CD4-positive, CD25-positive, alpha-beta regulatory T cell (primary cell): ENCODE data around the gene HNRNPA2B1. TPM values are rescaled to one million over a fixed set of nuclear protein-coding genes. Genes with fewer than 3 reads are reported as not detected.
"Not testable (repeated sequence)": the region's sequence is repeated elsewhere in the genome, so short reads cannot be mapped to it uniquely, and the experiment has no call there.

Experiments used
- ATAC-seq, 2 donors: fragments of 150-1000 bp; cut with Tn5 transposase; one replicate each; pipeline ENCODE4 v1.10.0; 2021; ENCODE audit warnings: low read depth in 2 of 2, moderate number of reproducible peaks in 2 of 2, moderate library complexity in 1 of 2
- DNase-seq, 3 donors: peaks; one replicate each; pipeline versions ENCODE4 v3.0.0 to v3.0.0-alpha.2; 2012 to 2022; ENCODE audit warnings: mixed read lengths in 1 of 3
- H3K27ac ChIP-seq: one replicate; pipeline ENCODE4 v1.7.0; 2013; ENCODE audit warnings: mild to moderate bottlenecking, low read length; ENCODE audit not compliant: insufficient read depth, poor library complexity, severe bottlenecking
- H3K27me3 ChIP-seq: one replicate; pipeline ENCODE4 v1.7.0; 2013; ENCODE audit warnings: low read length; ENCODE audit not compliant: control insufficient read depth, insufficient read depth
- H3K36me3 ChIP-seq: one replicate; pipeline ENCODE4 v1.7.0; 2013; ENCODE audit warnings: mild to moderate bottlenecking, low read length, moderate library complexity; ENCODE audit not compliant: control insufficient read depth, insufficient read depth
- H3K4me1 ChIP-seq: 2 replicates; pipeline ENCODE4 v1.7.0; 2013; ENCODE audit warnings: mild to moderate bottlenecking, low read length; ENCODE audit not compliant: insufficient read depth, control insufficient read depth, poor library complexity, severe bottlenecking
- H3K4me3 ChIP-seq: one replicate; pipeline ENCODE4 v1.7.0; 2013; ENCODE audit warnings: low read depth, mild to moderate bottlenecking, low read length, moderate library complexity
- H3K9me3 ChIP-seq, 2 experiments: 1 replicate in 1 of 2; 2 replicates in 1 of 2; pipeline ENCODE4 v1.7.0; 2013; ENCODE audit warnings: low read length in 2 of 2, mild to moderate bottlenecking in 1 of 2, moderate library complexity in 1 of 2; ENCODE audit not compliant: control insufficient read depth in 2 of 2
- H3K27ac Mint-ChIP-seq, 3 donors: one replicate each; pipeline ENCODE4 v1.8.0; 2020 to 2022; ENCODE audit warnings: mild to moderate bottlenecking in 3 of 3, mixed read lengths in 3 of 3, moderate library complexity in 2 of 3
- H3K27me3 Mint-ChIP-seq: one replicate; pipeline ENCODE4 v1.8.0; 2022; ENCODE audit warnings: mild to moderate bottlenecking, mixed read lengths
- H3K36me3 Mint-ChIP-seq: one replicate; pipeline ENCODE4 v1.8.0; 2020; ENCODE audit warnings: mixed read lengths
- H3K4me1 Mint-ChIP-seq, 4 donors: one replicate each; pipeline ENCODE4 v1.8.0; 2020 to 2022; ENCODE audit warnings: mixed read lengths in 4 of 4, mild to moderate bottlenecking in 1 of 4
- H3K4me3 Mint-ChIP-seq, 4 donors: one replicate each; pipeline ENCODE4 v1.8.0; 2020 to 2022; ENCODE audit warnings: mild to moderate bottlenecking in 4 of 4, mixed read lengths in 4 of 4, moderate library complexity in 3 of 4
- H3K9me3 Mint-ChIP-seq, 7 donors: one replicate each; pipeline ENCODE4 v1.8.0; 2020 to 2022; ENCODE audit warnings: mixed read lengths in 7 of 7, mild to moderate bottlenecking in 3 of 7, moderate library complexity in 2 of 7
- polyA plus RNA-seq, 4 donors: library from polyadenylated mRNA; unstranded; fragments of 300-500 nt; fragmentation: Illumina TruSeq; gene quantifications; one replicate each; pipeline ENCODE4 v1.2.3, GENCODE V29; 2021
- total RNA-seq: library from RNA; stranded (reverse); gene quantifications from one replicate; pipeline ENCODE4 v1.2.3, GENCODE V29; 2022

Gene HNRNPA2B1
- total and polyA plus RNA-seq, 5 donors from 2014 or later, result 465 to 541 (median 509) TPM

DNA sequence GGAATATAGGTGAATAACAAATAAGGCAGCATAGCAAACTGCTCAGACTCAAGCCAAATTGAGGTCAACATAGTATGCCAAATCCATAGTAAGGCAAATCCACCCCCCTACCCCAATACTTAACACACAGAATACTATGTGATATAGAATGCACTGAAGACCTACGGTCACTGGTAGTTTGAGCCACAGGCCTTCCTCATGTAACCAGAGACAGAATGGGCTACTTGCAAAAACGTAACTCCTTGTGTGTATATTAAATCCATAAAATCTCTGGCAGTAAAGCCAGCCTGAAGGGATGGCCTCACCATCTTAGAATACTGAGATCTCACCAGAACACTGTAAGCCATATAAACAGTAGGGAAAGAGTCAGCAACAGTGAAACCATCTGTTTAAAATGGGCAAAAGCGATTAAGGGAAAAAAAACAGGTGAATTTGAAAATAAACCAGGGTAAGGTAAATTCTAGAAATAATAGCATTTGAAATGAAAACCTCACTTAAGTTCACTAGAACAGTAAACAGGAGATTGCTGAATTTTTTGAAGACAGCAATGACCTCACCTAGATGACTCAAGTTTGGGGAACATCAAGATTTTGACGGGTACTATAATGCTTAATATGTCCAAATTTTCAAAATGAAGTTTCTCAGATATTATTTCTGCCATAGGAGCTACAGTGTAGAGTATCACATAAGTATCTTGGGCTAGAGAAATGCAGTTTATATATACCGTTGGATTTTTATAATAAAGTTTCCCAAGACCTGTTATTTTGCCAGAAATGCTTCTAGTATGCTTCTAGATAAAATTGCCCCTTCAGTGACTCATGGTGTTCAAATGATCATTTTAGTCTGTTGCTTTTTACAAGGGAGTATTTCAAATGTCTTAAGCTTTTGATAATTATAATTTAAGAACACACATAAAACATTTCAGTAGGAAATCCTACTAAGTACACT lies 13.9 kb downstream of the HNRNPA2B1 start:
- Mint-ChIP-seq H3K9me3 (peaks cover 0 to 1% (median 0%) of the 10 kb centered on the region in 7 donors), H3K36me3 (peaks cover 46% of the 10 kb centered on the region), H3K4me3 (peak overlapping the region in 2 of 4 donors; percentile 4 to 48), H3K27me3 (no peaks in the 10 kb centered on the region), H3K4me1 (peaks cover 31 to 90% (median 69%) of the 10 kb centered on the region in 4 donors), H3K27ac (peak overlapping the region in 1 of 3 donors; percentile 45)
- no peak for DNase-seq
- Histone ChIP-seq H3K36me3 (peaks cover 44% of the 10 kb centered on the region), H3K4me3 (peak overlapping the region; percentile 7), H3K4me1 (peaks cover 35% of the 10 kb centered on the region), H3K27ac (peak overlapping the region; percentile 51), H3K9me3 (no peaks in the 10 kb centered on the region), H3K27me3 (no peaks in the 10 kb centered on the region)
- peak; percentile 12 to 28 for ATAC-seq

DNA sequence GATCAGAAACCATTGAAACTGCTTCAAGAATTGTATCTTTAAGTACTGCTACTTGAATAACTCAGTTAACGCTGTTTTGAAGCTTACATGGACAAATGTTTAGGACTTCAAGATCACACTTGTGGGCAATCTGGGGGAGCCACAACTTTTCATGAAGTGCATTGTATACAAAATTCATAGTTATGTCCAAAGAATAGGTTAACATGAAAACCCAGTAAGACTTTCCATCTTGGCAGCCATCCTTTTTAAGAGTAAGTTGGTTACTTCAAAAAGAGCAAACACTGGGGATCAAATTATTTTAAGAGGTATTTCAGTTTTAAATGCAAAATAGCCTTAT lies 14.7 kb downstream of the HNRNPA2B1 start:
- Mint-ChIP-seq H3K27me3 (no peaks in the 10 kb centered on the region), H3K4me3 (peak overlapping the region in 1 of 4 donors; percentile 22), H3K4me1 (peaks cover 28 to 86% (median 68%) of the 10 kb centered on the region in 4 donors), H3K9me3 (peaks cover 0 to 1% (median 0%) of the 10 kb centered on the region in 7 donors), H3K27ac (peak overlapping the region in 2 of 3 donors; percentile 10 to 59), H3K36me3 (peaks cover 43% of the 10 kb centered on the region)
- DNase-seq, result no peak
- Histone ChIP-seq H3K27me3 (no peaks in the 10 kb centered on the region), H3K36me3 (peaks cover 36% of the 10 kb centered on the region), H3K27ac (peak overlapping the region; percentile 51), H3K4me1 (peaks cover 28% of the 10 kb centered on the region), H3K9me3 (no peaks in the 10 kb centered on the region), H3K4me3 (peak overlapping the region; percentile 4)
- ATAC-seq, result no peak

DNA sequence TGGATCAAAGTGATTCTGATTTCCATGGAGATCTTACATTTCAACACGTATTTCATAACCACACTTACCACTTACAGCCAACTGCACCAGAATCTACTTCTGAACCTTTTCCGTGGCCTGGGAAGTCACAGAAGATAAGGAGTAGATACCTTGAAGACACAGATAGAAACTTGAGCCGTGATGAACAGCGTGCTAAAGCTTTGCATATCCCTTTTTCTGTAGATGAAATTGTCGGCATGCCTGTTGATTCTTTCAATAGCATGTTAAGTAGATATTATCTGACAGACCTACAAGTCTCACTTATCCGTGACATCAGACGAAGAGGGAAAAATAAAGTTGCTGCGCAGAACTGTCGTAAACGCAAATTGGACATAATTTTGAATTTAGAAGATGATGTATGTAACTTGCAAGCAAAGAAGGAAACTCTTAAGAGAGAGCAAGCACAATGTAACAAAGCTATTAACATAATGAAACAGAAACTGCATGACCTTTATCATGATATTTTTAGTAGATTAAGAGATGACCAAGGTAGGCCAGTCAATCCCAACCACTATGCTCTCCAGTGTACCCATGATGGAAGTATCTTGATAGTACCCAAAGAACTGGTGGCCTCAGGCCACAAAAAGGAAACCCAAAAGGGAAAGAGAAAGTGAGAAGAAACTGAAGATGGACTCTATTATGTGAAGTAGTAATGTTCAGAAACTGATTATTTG lies 15.3 kb downstream of the HNRNPA2B1 start:
- peak overlapping the region in 1 of 4 donors; percentile 22 for H3K4me3 Mint-ChIP-seq

DNA sequence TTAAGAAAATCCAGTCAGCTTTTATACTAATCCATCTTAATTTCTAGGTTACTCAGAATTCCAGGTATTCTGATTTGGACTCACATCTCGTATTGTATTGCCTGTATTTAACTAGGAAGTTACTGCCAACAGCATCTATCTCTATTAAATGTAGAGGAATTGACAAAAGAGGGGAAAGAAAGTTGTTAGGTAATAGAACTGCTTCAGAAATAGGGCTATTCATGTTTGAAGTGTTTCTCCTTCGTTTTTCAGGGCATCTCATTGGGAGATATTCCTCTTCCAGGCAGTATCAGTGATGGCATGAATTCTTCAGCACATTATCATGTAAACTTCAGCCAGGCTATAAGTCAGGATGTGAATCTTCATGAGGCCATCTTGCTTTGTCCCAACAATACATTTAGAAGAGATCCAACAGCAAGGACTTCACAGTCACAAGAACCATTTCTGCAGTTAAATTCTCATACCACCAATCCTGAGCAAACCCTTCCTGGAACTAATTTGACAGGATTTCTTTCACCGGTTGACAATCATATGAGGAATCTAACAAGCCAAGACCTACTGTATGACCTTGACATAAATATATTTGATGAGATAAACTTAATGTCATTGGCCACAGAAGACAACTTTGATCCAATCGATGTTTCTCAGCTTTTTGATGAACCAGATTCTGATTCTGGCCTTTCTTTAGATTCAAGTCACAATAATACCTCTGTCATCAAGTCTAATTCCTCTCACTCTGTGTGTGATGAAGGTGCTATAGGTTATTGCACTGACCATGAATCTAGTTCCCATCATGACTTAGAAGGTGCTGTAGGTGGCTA lies 16.1 kb downstream of the HNRNPA2B1 start:
- H3K27ac Mint-ChIP-seq, result peak overlapping the region; percentile 12 to 55 (median 12)
- peaks cover 22% of the 10 kb centered on the region for H3K4me1 ChIP-seq
- peaks cover 25% of the 10 kb centered on the region for H3K36me3 ChIP-seq
- ATAC-seq, H3K9me3 Mint-ChIP-seq, H3K27me3 Mint-ChIP-seq, H3K27me3 ChIP-seq, H3K4me3 ChIP-seq, H3K9me3 ChIP-seq, DNase-seq, H3K27ac ChIP-seq: not testable (repeated sequence)
- peak overlapping the region in 1 of 4 donors; percentile 18 for H3K4me3 Mint-ChIP-seq
- peaks cover 33% of the 10 kb centered on the region for H3K36me3 Mint-ChIP-seq
- H3K4me1 Mint-ChIP-seq, result peaks cover 31 to 88% (median 66%) of the 10 kb centered on the region in 4 donors

More for the DNA sequence above, 15.3 kb downstream of the HNRNPA2B1 start:
- Histone ChIP-seq H3K9me3 (no peaks in the 10 kb centered on the region), H3K36me3 (peaks cover 31% of the 10 kb centered on the region), H3K27me3 (no peaks in the 10 kb centered on the region), H3K4me3 (peak overlapping the region; percentile 4), H3K27ac (peak overlapping the region; percentile 51), H3K4me1 (peaks cover 23% of the 10 kb centered on the region)
- H3K27me3 Mint-ChIP-seq, result no peaks in the 10 kb centered on the region
- ATAC-seq, result peak; percentile 22
- H3K4me1 Mint-ChIP-seq, result peaks cover 28 to 86% (median 68%) of the 10 kb centered on the region in 4 donors
- peaks cover 38% of the 10 kb centered on the region for H3K36me3 Mint-ChIP-seq
- peaks cover 0 to 1% (median 0%) of the 10 kb centered on the region in 7 donors for H3K9me3 Mint-ChIP-seq
- H3K27ac Mint-ChIP-seq, result peak overlapping the region; percentile 10 to 59 (median 54)
- DNase-seq, result no peak

DNA sequence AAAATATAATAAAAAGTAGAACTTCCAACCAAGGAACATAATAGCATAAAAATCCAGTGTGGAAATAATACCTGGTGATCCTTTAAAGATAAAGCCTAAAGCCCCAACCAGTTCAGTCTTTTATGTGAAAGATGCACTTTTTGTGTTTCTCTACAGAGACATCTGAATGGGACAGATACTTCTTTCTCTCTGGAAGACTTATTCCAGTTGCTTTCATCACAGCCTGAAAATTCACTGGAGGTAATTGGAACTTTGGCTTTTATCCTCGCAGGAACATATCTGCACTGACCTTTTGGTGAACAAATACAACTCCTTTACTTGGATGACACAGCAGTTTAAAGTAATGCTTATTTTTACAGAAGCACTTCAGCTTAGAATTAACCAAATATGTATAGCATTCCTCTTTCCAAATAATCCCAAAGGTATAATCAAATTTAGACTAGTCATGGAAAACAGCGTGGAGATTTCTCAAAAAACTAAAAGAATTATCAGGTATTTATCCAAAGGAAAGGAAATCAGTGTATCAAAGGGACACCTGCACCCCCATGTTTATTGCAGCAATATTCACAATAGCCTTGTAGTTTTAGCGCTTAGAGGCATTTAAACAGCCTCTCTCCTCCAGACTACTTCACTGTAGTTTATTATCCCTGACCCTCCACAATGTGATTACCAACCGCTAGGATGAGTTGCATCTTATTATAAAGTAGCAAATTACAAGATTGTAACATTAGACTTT lies 16.8 kb downstream of the HNRNPA2B1 start:
- Histone ChIP-seq H3K4me3 (no peak overlapping the region), H3K36me3 (peaks cover 18% of the 10 kb centered on the region), H3K27me3 (no peaks in the 10 kb centered on the region), H3K4me1 (peaks cover 19% of the 10 kb centered on the region), H3K9me3 (no peaks in the 10 kb centered on the region), H3K27ac (no peak overlapping the region)
- DNase-seq, result no peak
- Mint-ChIP-seq H3K36me3 (peaks cover 30% of the 10 kb centered on the region), H3K4me1 (peaks cover 31 to 85% (median 61%) of the 10 kb centered on the region in 4 donors), H3K9me3 (peaks cover 0 to 1% (median 0%) of the 10 kb centered on the region in 7 donors), H3K27me3 (no peaks in the 10 kb centered on the region), H3K4me3 (peak overlapping the region in 1 of 4 donors; percentile 30), H3K27ac (peak overlapping the region in 2 of 3 donors; percentile 54 to 55)
- no peak for ATAC-seq

DNA sequence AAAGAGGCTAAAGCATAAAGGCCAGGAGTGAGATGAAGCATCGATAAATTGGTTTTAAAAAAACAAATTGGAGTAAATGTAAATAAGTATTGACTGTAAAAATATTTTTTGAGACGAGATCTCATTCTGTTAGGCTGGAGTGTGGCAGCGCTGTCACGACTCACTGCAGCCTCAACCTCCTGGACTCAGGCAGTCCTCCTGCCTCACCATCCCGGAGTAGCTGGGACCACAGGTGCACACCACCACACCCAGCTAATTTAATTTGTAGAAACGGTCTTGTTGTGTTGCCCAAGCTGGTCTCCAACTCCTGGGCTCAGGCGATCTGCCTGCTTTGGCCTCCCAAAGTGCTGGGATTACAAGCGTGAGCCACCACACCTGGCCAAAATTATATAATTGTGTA lies 17.8 kb downstream of the HNRNPA2B1 start:
- Mint-ChIP-seq H3K27ac (peak overlapping the region in 2 of 3 donors; percentile 24 to 76), H3K27me3 (no peaks in the 10 kb centered on the region), H3K9me3 (peaks cover 0 to 1% (median 0%) of the 10 kb centered on the region in 7 donors), H3K4me1 (peaks cover 31 to 80% (median 61%) of the 10 kb centered on the region in 4 donors), H3K4me3 (no peak overlapping the region), H3K36me3 (peaks cover 32% of the 10 kb centered on the region)
- ATAC-seq (no peak), DNase-seq (no peak)
- Histone ChIP-seq H3K36me3 (peaks cover 9% of the 10 kb centered on the region), H3K27ac (no peak overlapping the region), H3K27me3 (no peaks in the 10 kb centered on the region), H3K4me3 (no peak overlapping the region), H3K9me3 (no peaks in the 10 kb centered on the region), H3K4me1 (peaks cover 18% of the 10 kb centered on the region)
